Measurements from ENCODE around the gene ACAA2. TPM values are rescaled to one million over a fixed set of nuclear protein-coding genes. Genes with fewer than 3 reads are reported as not detected.

ACAA2 gene
- total RNA-seq, 1 experiment from 2014 or later, result 50.8 TPM

GRCh38 chr18:49762191-49763077 is 50.9 kb downstream of the ACAA2 start:
- POLR2A ChIA-PET, result interaction anchor here (0.5 to 0.6 kb wide), 2 partner anchors 18 to 299 kb away, joined by 8 to 10 read pairs; no protein-coding TSS in a partner anchor
- intact Hi-C loops (cut with micrococcal nuclease; ENCODE audit: unreplicated experiment) (loop anchor here (10.0 kb wide), 1 partner anchor 248 kb away; no protein-coding TSS in a partner anchor), in situ Hi-C loops (cut with HindIII; ENCODE audit: low pct_unique_long_range_greater_than_20kb, low sequenced_read_pairs) (no loop called here)
- H3K27me3 ChIP-seq (ENCODE audit: control insufficient read depth, insufficient read depth, low read length), result no peaks in the 10 kb centered on the region
- H3K4me3 ChIP-seq (ENCODE audit: low read depth in 2 of 2, low read length in 2 of 2), result no peak overlapping the region
- ATAC-seq, result 0 out of 2 replicates have a peak, but pooled peaks have one; percentile 44
- no TSS peak for BruUV-seq (replicated peaks)
- H3K27ac ChIP-seq (ENCODE audit: low read length), result no peak overlapping the region
- H3K4me1 ChIP-seq (ENCODE audit: control insufficient read depth, insufficient read depth, low read length), result no peaks in the 10 kb centered on the region
- no peak for DNase-seq (ENCODE audit: low read depth, low spot score)
- no peaks in the 10 kb centered on the region for H3K36me3 ChIP-seq (ENCODE audit: control insufficient read depth, insufficient read depth, low read length)
- TF ChIP-seq TCF7L2 (IDR thresholded peaks at IDR 0.05; ENCODE audit: low read depth, low read length), result no peak
- TF ChIP-seq REST (IDR thresholded peaks at IDR 0.05; ENCODE audit: insufficient read depth in 1 of 2, low read depth in 2 of 2, low read length in 1 of 2), result no peak
- no peak for TF ChIP-seq POLR2AphosphoS5 (IDR thresholded peaks at IDR 0.05; ENCODE audit: low read depth, low read length)
- TF ChIP-seq SIN3A (IDR thresholded peaks at IDR 0.05; ENCODE audit: borderline replicate concordance, insufficient read depth, low read depth, low read length), result no peak
- TF ChIP-seq, protein P1, sequence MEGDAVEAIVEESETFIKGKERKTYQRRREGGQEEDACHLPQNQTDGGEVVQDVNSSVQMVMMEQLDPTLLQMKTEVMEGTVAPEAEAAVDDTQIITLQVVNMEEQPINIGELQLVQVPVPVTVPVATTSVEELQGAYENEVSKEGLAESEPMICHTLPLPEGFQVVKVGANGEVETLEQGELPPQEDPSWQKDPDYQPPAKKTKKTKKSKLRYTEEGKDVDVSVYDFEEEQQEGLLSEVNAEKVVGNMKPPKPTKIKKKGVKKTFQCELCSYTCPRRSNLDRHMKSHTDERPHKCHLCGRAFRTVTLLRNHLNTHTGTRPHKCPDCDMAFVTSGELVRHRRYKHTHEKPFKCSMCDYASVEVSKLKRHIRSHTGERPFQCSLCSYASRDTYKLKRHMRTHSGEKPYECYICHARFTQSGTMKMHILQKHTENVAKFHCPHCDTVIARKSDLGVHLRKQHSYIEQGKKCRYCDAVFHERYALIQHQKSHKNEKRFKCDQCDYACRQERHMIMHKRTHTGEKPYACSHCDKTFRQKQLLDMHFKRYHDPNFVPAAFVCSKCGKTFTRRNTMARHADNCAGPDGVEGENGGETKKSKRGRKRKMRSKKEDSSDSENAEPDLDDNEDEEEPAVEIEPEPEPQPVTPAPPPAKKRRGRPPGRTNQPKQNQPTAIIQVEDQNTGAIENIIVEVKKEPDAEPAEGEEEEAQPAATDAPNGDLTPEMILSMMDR (IDR thresholded peaks at IDR 0.05), result no peak
- CTCF ChIA-PET, result no interaction called here
- no peaks in the 10 kb centered on the region for H3K9me3 ChIP-seq (ENCODE audit: control insufficient read depth, insufficient read depth, low read depth, low read length)

DNA sequence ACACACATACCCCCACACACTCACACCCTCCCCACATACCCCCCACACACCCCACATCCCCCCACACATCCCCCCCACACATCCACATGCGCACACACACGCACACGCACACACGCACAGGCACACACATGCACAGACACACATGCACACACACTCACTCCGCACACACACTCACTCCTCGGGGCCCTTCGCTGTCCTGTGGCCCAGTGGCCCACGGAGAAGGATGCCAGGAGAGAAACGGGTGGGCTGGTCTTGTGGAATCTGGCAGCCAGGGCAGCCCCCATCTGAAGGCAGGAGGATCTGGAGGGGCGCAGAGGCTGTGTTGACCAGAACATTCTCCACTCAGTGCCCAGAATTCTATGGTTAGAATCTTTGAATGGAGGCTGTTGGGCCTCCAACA is 51.6 kb downstream of the ACAA2 start:
- no peaks in the 10 kb centered on the region for H3K4me1 ChIP-seq (ENCODE audit: control insufficient read depth, insufficient read depth, low read length)
- H3K36me3 ChIP-seq (ENCODE audit: control insufficient read depth, insufficient read depth, low read length), result no peaks in the 10 kb centered on the region
- H3K27me3 ChIP-seq (ENCODE audit: control insufficient read depth, insufficient read depth, low read length), result no peaks in the 10 kb centered on the region
- H3K9me3 ChIP-seq (ENCODE audit: control insufficient read depth, insufficient read depth, low read depth, low read length), result no peaks in the 10 kb centered on the region
- H3K27ac ChIP-seq (ENCODE audit: low read length), result no peak overlapping the region
- H3K4me3 ChIP-seq (ENCODE audit: low read depth in 2 of 2, low read length in 2 of 2), result no peak overlapping the region
- ChIA-PET CTCF (no interaction called here), POLR2A (no interaction called here)
- DNase-seq (ENCODE audit: low read depth, low spot score) (no peak), ATAC-seq (no peak)
- no TSS peak for BruUV-seq (replicated peaks)
- TF ChIP-seq POLR2AphosphoS5 (IDR thresholded peaks at IDR 0.05; ENCODE audit: low read depth, low read length) (no peak), REST (IDR thresholded peaks at IDR 0.05; ENCODE audit: insufficient read depth in 1 of 2, low read depth in 2 of 2, low read length in 1 of 2) (no peak), SIN3A (IDR thresholded peaks at IDR 0.05; ENCODE audit: borderline replicate concordance, insufficient read depth, low read depth, low read length) (no peak), TCF7L2 (IDR thresholded peaks at IDR 0.05; ENCODE audit: low read depth, low read length) (no peak)
- TF ChIP-seq, protein P1 (IDR thresholded peaks at IDR 0.05), result no peak
- intact Hi-C loops (cut with micrococcal nuclease; ENCODE audit: unreplicated experiment) (loop anchor here (10.0 kb wide), 1 partner anchor 247 kb away; no protein-coding TSS in a partner anchor), in situ Hi-C loops (cut with HindIII; ENCODE audit: low pct_unique_long_range_greater_than_20kb, low sequenced_read_pairs) (no loop called here)
